ENCODE measurements around the gene RASAL2.

The RASAL2 gene

DNA sequence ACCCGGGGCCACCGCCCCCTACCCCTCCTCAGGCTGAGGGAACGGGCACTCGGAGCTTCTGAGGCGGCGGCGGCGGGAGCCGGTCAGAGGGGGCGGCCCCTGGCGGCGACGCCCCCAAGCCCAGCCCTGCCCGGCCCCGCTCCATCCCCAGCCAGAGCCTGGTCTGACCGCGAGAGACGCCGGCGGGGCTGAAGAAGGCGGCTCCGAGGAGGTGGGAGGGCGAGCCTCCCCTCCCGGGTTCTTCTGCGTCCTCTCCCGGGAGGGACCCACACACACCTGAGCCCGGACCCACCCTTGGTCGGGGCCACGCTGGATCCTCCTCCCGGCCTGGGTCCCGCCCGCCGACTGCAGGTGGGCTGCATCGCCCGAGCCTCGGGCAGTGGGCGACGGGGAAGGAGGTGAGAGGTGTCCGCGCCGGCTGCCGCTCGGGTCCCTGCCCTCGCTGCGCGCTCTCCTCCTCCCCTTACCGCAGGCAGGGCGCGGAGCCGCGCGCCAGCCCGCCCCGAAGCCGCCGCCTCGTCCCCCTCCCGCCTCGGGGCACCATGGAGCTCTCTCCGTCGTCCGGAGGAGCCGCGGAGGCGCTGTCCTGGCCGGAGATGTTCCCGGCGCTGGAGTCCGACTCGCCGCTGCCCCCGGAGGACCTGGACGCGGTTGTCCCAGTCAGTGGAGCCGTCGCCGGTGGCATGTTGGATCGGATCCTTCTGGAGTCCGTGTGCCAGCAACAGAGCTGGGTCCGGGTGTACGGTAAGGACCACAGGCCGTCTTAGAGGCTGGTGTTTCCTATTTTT, at the start of gene RASAL2:
Gene RASAL2 (plus strand): TSS at position 154 of the 788 bp plus-strand sequence. CDS start 389 bp downstream, at position 543.
- DNase-seq: no peak

DNA sequence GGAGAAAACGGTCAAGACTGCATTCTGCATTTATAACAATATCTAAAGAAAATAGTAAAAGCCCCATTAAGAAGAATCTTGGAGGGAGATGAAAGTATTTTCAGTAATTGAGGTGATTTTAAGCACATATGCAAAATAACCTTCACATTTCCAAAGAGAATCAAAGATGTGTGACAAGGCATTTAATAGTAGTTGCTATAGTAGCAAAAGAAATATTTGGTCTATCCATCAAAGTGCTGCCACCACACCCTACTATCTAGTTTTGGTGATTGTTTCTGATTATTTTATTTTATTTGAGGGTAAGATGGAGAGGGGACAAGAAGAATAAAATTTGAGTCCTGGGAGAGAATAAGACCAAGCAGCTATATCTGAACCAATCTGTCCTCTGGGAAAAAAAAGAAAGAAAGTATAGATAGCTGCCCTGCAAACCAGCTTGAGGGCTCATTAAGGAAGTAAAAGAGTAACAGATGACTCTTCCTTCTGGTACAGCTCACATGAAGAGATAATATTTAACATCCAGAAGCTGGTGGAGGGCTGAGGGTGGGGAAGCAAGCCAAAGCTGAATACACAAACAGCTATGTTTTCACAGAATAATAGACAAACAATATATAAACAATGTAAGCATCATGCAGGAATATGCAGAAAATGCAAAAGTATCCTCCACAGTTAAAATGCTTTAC, 47.2 kb upstream of the RASAL2 start:
- DNase-seq: no peak

DNA sequence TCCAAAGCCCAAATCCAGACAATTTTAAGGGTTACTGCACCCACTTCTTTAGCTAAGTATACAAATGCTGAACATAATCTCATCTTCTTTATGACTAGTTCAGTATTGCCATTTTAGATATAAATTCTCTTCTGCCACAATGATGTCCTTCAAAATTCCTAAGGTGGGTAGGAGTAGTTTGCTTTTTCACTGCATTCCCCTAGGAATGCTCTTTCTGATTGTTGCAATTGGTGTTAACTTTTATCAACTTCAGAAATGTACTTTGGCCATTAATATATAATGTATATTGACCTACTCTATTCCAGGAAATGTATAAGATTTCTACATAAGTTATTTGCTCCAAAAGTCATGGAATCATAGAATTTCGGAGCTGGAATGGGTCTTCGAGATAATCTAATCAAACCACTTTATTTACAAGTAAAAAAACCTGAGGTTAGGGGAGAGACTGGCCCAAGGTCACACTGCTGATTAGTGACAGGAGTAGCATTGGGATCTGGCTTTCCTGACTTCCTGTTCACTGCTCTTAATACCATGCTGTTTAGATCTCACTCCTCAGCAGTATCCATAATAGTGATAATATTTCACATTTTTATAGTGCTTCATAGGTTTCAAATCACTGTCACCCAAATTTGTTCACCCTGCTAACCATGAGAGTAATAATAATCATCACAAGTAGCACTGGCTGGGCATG, 46.4 kb upstream of the RASAL2 start:
- no peak for DNase-seq

DNA sequence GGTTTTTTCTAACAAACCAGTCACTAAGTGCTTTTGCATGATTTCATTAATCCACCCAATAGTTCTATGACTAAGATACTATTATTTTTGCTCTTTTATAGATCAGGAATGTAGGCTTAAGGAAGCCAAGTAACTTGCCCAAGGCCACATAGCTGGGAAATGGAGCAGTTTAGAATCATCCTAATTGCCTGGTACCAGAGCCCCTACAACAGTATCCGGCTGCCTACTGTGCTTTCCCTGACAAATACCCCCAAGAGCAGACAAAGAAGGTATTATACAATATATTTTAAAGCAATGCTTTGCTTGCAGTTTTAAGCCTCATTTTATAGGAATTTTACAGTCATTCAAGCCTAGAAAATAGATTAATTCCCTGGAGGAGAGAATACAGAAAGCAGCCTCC, 45.5 kb upstream of the RASAL2 start:
- no peak for DNase-seq

DNA sequence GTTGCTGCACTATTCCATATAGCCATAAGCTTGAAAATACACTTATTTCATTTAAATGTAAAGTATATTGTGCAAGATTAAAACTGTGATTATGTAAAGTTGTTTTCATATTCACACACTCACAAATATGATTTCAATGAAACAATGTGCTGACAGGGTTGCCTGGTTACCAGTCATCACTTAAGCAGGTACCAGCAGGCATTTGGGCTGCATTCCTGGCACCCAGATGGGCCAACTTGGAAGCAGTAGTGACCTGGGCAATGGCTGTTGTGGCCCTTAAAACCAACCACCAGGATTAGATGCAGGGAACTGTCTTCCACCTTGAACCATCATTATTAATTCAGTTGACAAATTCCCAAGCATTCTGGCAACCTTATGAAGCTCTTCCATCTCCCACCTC, 45.0 kb upstream of the RASAL2 start:
- no peak for DNase-seq

DNA sequence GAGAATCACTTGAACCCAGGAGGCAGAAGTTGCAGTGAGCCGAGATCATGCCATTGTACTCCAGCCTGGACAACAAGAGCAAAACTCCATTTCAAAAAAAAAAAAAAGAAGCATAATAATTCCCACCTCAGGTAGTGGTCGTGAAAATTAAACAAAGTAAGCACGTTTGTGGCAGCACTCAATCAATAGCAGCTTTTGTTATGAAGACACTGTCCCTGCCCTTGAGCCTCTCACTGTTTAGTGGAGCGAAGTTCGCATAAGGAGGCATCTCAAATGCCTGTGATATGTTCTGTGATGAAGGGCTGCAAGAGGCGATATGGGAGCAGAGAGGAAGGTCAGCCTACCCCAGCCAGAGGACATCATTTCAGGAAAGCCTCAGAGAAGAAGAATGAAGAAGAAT, 43.8 kb upstream of the RASAL2 start:
- no peak for DNase-seq

DNA sequence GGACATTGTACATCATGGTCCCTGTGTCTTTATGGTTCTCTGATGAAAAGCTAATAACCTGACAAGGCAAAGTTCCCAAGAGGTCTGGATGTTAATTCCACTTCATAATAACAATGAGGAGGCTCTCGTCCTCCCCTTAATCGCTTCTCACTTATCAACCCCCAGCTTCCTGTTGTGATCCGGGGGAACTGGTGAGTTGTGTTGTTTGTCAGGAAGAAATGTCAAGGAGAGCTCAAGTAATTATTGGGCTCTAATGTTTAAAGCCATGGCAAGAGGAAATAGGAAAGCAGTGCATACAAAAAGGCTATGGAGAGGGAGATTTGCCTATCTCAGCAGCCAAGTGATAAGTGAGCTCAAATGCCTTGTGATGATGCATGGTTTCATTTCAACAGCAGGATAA, 42.8 kb upstream of the RASAL2 start:
- DNase-seq: no peak

DNA sequence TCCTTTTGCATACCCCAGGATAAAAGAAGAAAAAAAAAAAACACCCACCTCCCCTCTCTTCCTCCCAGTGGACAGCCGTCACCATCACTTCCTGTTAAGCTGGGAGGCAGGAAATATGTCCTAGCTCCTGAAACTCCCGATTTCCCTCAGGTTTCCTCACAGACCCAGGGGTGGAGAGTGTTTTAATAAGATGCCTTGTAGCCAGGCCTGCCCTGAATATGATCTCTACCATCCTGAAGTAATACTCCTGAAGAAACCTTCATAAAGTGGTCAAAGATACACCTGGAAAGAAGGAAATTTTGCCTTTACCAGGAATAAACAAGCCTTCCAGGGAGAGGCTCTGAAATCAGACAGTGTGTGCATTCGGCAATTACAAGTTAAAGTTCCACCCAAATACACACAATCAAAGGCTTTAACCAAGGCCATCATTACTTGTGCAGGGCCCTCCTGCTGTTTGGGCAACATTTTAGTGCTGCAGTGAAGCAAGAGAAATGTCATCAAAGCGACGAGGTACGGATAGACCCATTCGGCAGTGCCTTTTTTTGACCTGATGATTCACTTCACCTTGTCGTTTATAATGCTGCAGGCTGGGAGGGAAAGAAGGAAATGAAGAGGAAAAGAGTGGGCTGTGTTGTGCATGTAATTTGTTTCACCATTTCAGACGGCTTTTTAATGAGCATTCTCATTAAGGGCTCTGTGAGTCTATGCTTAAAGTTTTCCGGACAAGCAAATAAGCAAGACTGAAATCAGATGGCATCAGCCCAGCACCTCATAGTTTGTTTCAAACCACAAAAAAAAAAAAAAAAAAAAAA, 41.0 kb upstream of the RASAL2 start:
- no peak for DNase-seq

DNA sequence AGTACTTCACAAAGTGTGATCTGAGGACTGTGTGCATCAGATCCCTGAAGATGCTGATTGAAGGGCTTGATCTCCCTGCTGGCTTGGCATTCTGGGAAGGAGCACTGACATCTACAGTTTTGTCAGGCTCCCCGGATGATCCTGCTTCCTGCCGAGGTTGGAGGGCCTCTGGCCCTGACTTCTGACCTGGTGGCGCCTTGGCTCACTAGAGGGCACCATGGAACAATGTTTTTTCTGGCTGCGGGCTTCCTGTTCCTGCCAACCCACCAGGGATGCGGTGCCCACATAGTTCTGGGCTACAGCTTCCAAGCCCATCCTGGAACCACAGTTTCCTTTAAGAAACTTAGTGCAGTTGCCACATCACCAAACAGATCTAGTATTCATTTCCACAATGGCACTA, 38.8 kb upstream of the RASAL2 start:
- no peak for DNase-seq

DNA sequence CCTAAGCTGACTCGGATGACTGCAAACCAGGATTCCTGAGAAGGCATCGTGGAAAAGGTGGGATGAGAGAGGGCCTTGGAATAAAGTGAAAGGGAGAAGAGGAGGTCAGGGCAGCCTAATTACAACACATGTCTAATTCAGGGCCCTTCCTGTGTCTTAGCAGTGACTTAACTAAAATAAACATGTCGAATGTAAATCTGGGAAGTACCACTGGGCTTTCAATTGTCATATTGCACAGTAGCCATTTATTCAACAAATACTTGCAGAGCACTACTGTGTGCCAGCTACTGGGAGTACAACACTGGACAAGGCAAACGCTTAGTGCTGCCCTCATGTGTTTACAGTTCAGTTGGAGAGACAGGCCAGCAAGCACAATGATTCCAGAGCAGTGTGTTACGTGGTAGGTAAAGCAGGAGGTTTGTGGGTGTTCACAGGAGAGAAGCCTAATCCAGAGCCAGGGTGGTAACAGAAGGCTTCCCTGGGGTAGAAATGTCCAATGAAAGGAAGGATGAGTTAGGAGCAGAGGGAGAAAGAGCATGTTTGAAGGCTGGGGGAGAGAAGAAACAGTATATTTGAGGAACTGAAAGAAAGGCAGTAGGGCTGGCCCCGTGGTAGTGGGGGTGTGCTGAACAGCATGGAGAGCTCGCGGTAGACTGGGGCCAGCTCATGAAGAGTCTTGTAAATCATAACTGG, 38.0 kb upstream of the RASAL2 start:
- DNase-seq: no peak

DNA sequence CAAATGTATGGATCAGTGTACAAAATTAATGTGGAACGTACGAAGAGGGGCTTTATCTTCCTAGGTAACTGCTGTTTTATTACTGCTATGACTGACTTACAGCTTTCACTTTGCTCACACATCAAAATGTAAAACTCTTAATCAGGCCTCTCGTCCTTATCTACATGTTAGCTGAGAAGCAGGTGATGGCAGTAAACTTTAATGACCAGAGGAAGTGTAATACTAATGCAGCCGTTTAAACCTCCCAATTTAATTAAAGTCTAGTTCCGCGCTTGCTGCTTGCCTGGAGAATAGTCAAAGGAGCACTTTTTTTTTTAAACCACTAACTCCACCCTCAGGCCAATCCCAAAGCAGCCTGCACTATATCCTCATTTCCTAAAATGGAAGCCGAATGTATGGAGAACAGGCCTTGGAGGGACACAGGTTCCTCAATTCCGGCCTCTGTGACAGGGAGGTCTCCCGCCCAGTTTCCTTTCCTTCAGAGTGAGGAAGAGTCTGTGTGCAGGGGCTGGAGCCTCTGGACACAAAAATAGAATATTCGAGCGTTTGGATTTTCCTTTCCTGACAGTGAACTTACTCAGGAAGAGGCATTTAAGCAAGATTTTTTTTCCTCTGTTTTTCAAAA, 36.7 kb upstream of the RASAL2 start:
- no peak for DNase-seq

DNA sequence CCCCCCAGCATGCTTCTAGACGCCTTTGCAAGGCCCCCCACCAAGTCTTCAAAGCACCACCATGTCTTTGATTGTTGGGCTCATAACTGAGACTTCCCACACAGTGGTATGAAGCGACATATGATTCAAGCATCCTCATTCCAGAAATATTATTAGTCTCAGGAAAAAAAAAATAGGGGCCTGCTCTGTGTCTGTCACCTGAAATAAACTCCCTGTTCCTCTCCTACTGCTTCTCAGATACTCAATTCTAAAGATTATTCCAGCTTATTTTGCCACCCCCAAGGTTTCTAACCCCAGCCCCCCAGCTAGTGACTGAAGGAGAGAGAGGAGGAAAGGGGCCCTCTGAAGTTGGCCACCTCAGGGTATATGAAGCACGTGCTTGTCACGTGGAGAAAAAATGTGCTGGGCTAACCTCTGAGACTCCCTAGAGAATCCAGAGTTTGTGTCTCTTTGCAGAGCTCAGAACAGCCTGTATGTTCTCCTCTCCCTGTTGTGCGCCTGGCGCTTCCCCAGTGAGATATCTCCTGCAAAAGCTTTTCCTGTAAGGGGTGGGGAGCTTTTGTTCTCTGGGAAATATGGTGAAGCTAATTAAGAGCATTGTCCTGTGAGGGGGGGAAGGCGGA, 35.9 kb upstream of the RASAL2 start:
- no peak for DNase-seq

DNA sequence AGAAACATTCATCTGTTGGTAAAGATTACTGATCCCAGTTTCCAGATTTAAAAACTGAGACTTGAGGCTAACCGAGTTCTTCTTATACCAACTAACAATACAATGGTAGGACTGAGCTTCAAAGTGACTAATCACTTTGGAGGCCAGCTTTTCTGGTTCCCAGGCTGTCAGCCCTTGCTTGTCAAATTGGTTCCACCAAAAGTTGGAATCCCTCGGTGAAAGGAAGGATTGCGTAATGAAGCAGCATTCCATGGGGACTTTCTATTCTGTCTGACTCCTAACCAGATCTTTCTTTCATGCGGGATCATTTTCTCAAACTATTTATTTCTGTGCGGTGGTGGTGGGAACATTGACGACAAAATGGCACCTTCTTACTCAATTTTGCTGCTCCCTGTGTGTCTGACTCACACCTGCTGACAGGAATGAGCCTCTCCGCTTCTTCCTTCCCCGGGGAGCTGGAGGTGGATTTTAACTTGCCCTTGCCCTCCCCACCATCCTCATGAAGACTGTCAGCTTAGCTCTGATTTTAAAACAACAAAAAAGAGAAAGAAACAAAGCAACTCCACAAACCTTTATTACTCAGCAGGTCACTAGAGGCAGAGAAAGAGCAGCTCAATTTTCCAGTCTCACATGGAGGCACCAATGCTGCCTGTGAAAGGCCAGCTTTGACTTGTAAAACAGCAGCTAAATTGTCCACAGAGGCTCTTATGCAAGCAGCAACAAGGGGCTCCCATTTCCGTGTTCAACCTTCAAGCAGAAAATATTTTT, 32.9 kb upstream of the RASAL2 start:
- no peak for DNase-seq

DNA sequence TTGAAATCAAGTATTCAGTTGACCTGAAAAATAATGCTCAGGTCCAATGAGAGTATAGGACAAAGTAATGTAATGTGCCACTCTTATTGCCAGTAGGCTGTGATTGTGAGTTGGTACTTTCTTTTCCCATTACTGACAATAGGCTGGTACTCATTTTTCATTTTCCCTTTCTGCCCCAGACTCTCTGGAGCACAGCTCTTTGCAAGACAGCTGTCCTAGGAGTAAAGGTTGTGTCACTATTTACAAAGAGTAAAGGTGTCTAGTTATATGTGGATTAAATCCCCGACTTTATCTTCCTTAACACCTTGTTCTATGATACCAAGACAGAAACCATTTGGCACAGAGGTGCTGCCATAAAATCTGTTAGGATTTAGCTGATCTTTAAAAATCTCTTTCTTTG, 32.3 kb upstream of the RASAL2 start:
- no peak for DNase-seq

DNA sequence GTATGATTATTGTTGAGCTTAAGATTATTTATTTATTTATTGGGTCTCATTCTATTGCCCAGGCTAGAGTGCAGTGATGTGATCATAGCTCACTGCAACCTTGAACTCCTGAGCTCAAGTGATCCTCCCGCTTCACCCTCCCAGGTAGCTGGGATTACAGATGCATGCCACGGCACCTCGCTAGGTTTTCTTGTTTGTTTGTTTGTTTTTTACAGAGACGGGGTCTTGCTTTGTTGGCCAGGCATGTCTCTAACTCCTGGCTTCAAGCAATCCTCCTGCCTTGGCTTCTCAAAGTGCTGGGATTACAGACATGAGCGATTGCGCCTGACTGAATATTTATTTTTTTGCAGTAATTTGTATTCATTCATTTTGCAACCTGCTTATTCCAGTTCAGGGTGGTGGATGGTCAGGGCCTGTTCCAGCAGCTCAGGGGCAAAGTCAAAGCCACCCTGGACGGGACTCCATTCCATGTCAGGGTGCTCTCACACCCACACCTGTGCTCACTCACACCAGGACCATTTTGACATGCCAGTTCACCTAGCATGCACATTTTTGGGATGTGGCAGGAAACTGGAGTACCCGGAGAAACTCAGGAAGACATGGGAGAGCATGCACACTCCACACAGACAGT, 29.6 kb upstream of the RASAL2 start:
- no peak for DNase-seq

DNA sequence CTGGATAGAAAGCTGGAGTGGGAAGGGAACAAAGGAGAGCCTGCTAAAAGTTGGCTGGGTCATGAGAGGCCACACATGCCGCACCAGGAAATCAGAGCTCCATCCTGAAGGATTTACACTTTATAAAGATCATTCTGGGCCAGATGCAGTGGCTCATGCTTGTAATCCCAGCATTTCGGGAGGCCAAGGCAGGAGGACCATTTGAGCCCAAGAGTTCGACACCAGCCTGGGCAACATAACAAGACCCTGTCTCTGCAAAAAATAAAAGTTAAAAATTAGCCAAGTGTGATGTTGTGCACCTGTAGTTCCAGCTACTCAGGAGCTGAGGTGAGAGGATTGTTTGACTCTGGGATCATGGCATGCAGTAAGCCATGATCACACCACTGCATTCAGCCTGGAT, 28.7 kb upstream of the RASAL2 start:
- no peak for DNase-seq

DNA sequence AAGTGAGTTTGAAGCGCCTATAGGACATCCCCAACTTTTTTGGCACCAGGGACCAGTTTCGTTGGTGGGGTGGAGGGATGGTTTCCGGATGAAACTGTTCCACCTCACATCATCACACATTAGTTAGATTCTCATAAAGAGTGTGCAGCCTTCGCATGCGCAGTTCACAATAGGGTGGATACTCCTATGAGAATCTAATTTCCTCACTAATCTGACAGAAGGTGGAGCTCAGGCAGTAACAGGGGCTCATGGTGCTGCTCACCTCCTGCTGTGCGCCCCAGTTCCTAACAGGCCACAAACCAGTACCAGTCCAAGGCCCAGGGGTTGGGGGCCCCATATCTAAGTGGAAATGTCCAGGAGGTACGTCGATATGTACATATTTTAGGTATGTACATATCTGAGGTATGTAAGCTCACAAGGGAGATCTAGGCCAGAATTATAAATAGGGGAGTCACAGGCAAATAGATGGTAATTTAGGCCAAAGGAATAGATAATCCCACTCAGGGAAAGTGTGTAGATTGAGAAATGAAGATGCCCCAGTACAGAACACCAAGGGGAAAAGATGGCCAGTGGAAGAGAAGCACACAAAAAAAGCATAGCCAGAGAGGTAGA, 27.5 kb upstream of the RASAL2 start:
- DNase-seq: no peak

DNA sequence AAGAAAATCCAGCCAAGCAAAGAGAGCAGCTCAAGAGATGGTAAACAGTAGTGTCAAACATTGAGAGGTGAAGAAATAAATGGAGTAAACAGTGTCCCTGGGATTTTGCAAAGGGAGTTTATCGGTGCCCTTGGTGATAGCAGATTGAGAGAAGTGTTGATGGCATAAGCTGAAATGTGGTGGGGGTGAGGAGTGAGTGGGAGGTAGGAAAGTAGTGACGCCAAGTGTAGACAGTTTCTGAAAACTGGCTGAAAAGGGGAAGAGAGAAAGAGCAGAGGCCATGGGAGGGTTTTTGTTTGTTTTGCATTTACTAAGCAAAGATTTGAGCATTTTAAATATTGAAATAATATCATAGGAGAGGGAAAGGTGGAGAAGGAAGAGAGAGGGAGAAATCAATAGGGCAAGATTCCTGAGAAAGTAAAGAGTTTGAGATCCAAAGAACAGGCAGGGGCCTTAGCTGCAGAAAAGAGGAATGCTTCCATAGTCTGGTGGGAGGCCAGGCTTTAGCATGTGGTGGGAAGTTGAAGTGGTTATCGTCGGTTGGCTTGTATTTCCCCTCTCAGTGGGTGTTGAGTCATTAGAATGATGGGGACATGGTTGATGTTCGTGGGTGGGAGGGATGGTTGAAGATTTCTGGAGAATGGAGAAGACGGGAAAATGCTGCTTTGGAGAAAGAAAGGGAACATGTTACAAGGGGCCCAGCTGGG, 26.8 kb upstream of the RASAL2 start:
- DNase-seq: no peak

DNA sequence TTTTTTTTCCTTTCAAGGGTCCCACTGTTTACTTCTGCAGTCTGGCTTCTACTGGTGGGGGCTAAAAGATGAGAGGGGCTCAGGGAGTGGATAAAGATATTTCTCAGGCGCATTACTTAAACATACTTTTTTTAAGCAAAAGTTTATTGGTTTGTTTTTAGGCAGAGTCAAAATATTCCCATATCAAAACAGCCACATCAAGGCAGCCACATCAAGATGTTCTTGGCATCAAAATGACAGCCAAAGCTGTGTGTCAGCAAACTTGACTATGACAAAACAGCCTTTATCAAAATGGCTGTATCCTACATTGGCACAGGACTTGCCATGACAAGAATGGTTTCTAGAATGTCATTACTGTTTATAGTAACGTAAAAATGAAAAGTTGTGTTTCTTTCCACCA, 22.1 kb upstream of the RASAL2 start:
- no peak for DNase-seq

All from NCI-H187 treated with DMSO at 0.1 percent for 48 hours (cell line).